Measurements from ENCODE around the gene ANKH. TPM values are rescaled to one million over a fixed set of nuclear protein-coding genes. Genes with fewer than 3 reads are reported as not detected.

ANKH gene
- total and polyA plus RNA-seq, 2 experiments from 2014 or later = 27.6 to 29.9 TPM

GRCh38 chr5:14662721-14663260, 208.8 kb downstream of the ANKH start:
- peaks cover 36% of the 10 kb centered on the region for H3K79me2 ChIP-seq
- H3K9me2 ChIP-seq (replicated peaks; ENCODE audit: insufficient read depth) = no peaks in the 10 kb centered on the region

GRCh38 chr5:14660833-14661232, 210.7 kb downstream of the ANKH start:
- Histone ChIP-seq H3K4me1 (ENCODE audit: insufficient read depth) (peaks cover 5% of the 10 kb centered on the region), H3K79me2 (peaks cover 16% of the 10 kb centered on the region), H3K9me3 (ENCODE audit: low read depth) (no peaks in the 10 kb centered on the region), H4K20me1 (ENCODE audit: insufficient read depth, poor library complexity, severe bottlenecking) (peaks cover 4% of the 10 kb centered on the region), H2AFZ (no peak overlapping the region), H3K27me3 (no peaks in the 10 kb centered on the region), H3K4me2 (no peak overlapping the region), H3K27ac (no peak overlapping the region), H3K9me2 (replicated peaks; ENCODE audit: insufficient read depth) (no peaks in the 10 kb centered on the region), H3K36me3 (replicated peaks; ENCODE audit: insufficient read depth, low read depth) (no peaks in the 10 kb centered on the region), H3K4me3 (no peak overlapping the region)
- TF ChIP-seq CTCF (IDR thresholded peaks at IDR 0.05; ENCODE audit: poor library complexity) (no peak), EZH2 (IDR thresholded peaks at IDR 0.05; ENCODE audit: borderline replicate concordance) (no peak), EZH2phosphoT487 (IDR thresholded peaks at IDR 0.05; ENCODE audit: low read depth, severe bottlenecking, unreplicated experiment) (no peak)
- no peak for DNase-seq (ENCODE audit: low spot score)
- WGBS (ENCODE audit: low lambda C conversion rate, missing lambda C conversion rate) = 94% methylated on average over 2 of the region's 2 CpGs

More at GRCh38 chr5:14662721-14663260, 208.8 kb downstream of the ANKH start:
- Histone ChIP-seq H2AFZ (no peak overlapping the region), H3K4me3 (no peak overlapping the region), H3K36me3 (replicated peaks; ENCODE audit: insufficient read depth, low read depth) (no peaks in the 10 kb centered on the region), H3K27me3 (no peaks in the 10 kb centered on the region), H3K4me2 (peak overlapping the region; percentile 86), H3K9me3 (ENCODE audit: low read depth) (no peaks in the 10 kb centered on the region), H3K27ac (no peak overlapping the region), H4K20me1 (ENCODE audit: insufficient read depth, poor library complexity, severe bottlenecking) (peaks cover 17% of the 10 kb centered on the region), H3K4me1 (ENCODE audit: insufficient read depth) (peaks cover 22% of the 10 kb centered on the region)
- TF ChIP-seq EZH2phosphoT487 (IDR thresholded peaks at IDR 0.05; ENCODE audit: low read depth, severe bottlenecking, unreplicated experiment) = no peak
- no peak for TF ChIP-seq CTCF (IDR thresholded peaks at IDR 0.05; ENCODE audit: poor library complexity)
- TF ChIP-seq EZH2 (IDR thresholded peaks at IDR 0.05; ENCODE audit: borderline replicate concordance) = no peak
- no peak for DNase-seq (ENCODE audit: low spot score)
- WGBS (ENCODE audit: low lambda C conversion rate, missing lambda C conversion rate) = 98% methylated on average over 7 of the region's 7 CpGs

- H3K27ac ChIP-seq = no peak overlapping the region
Observed at GRCh38 chr5:14659821-14660607, 211.6 kb downstream of the ANKH start.

GRCh38 chr5:14656898-14657297, 214.7 kb downstream of the ANKH start:
- TF ChIP-seq CTCF (IDR thresholded peaks at IDR 0.05; ENCODE audit: poor library complexity) (no peak), EZH2phosphoT487 (IDR thresholded peaks at IDR 0.05; ENCODE audit: low read depth, severe bottlenecking, unreplicated experiment) (no peak), EZH2 (IDR thresholded peaks at IDR 0.05; ENCODE audit: borderline replicate concordance) (no peak)
- H3K4me3 ChIP-seq = no peak overlapping the region
- H3K9me3 ChIP-seq (ENCODE audit: low read depth) = no peaks in the 10 kb centered on the region
- 51% methylated on average over 2 of the region's 2 CpGs for WGBS (ENCODE audit: low lambda C conversion rate, missing lambda C conversion rate)
- no peaks in the 10 kb centered on the region for H3K4me1 ChIP-seq (ENCODE audit: insufficient read depth)
- no peaks in the 10 kb centered on the region for H3K9me2 ChIP-seq (replicated peaks; ENCODE audit: insufficient read depth)
- H3K27ac ChIP-seq = no peak overlapping the region
- peaks cover 5% of the 10 kb centered on the region for H3K27me3 ChIP-seq
- no peaks in the 10 kb centered on the region for H3K79me2 ChIP-seq
- no peak overlapping the region for H3K4me2 ChIP-seq
- DNase-seq (ENCODE audit: low spot score) = no peak
- H3K36me3 ChIP-seq (replicated peaks; ENCODE audit: insufficient read depth, low read depth) = no peaks in the 10 kb centered on the region
- H2AFZ ChIP-seq = no peak overlapping the region
- no peaks in the 10 kb centered on the region for H4K20me1 ChIP-seq (ENCODE audit: insufficient read depth, poor library complexity, severe bottlenecking)

More at GRCh38 chr5:14659821-14660607, 211.6 kb downstream of the ANKH start:
- H3K36me3 ChIP-seq (replicated peaks; ENCODE audit: insufficient read depth, low read depth) = no peaks in the 10 kb centered on the region
- no peak for DNase-seq (ENCODE audit: low spot score)
- H3K9me3 ChIP-seq (ENCODE audit: low read depth) = no peaks in the 10 kb centered on the region
- no peaks in the 10 kb centered on the region for H3K27me3 ChIP-seq
- no peak overlapping the region for H3K4me2 ChIP-seq
- TF ChIP-seq EZH2 (IDR thresholded peaks at IDR 0.05; ENCODE audit: borderline replicate concordance) = no peak
- H3K4me3 ChIP-seq = no peak overlapping the region
- H4K20me1 ChIP-seq (ENCODE audit: insufficient read depth, poor library complexity, severe bottlenecking) = no peaks in the 10 kb centered on the region
- 88% methylated on average over 3 of the region's 3 CpGs for WGBS (ENCODE audit: low lambda C conversion rate, missing lambda C conversion rate)
- peaks cover 9% of the 10 kb centered on the region for H3K79me2 ChIP-seq
- H3K4me1 ChIP-seq (ENCODE audit: insufficient read depth) = no peaks in the 10 kb centered on the region
- no peak overlapping the region for H2AFZ ChIP-seq
- no peaks in the 10 kb centered on the region for H3K9me2 ChIP-seq (replicated peaks; ENCODE audit: insufficient read depth)
